HG03442 (cell line): ENCODE data around the gene EXOC7.
"Not testable (repeated sequence)": the region's sequence is repeated elsewhere in the genome, so short reads cannot be mapped to it uniquely, and the experiment has no call there.

Experiments
- ATAC-seq: cut with Tn5 transposase; IDR thresholded peaks from one replicate; pipeline ENCODE4 v1.9.1; 2021; ENCODE audit warnings: mild to moderate bottlenecking, moderate library complexity; ENCODE audit not compliant: unreplicated experiment

Gene EXOC7

GRCh38 chr17:76076146-76076764 is 27.3 kb downstream of the EXOC7 start:
- ATAC-seq, result no peak

- ATAC-seq, result no peak
These were observed 28.0 kb downstream of the EXOC7 start for GRCh38 chr17:76075364-76076145.

- ATAC-seq, result no peak
These were observed 28.9 kb downstream of the EXOC7 start, which contains the start of gene GALR2 for GRCh38 chr17:76074390-76075363. TSS of gene GALR2 (plus strand) at chr17:76074781. CDS start at chr17:76074884, 103 bp downstream.

- peak; percentile 75 for ATAC-seq
These were observed 31.3 kb downstream of the EXOC7 start, which contains the start of gene SRP68 for GRCh38 chr17:76072148-76072858. TSS of gene SRP68 (minus strand) at chr17:76072517. CDS start at chr17:76072491, 26 bp downstream.

GRCh38 chr17:76071531-76072147 is 31.9 kb downstream of the EXOC7 start:
- no peak for ATAC-seq

GRCh38 chr17:76065775-76066174 is 37.8 kb downstream of the EXOC7 start:
- no peak for ATAC-seq

- ATAC-seq, result no peak
These were observed 39.6 kb downstream of the EXOC7 start for GRCh38 chr17:76063875-76064546.

- not testable (repeated sequence) for ATAC-seq
These were observed 45.3 kb downstream of the EXOC7 start for GRCh38 chr17:76058264-76058663.

- no peak for ATAC-seq
These were observed 46.7 kb downstream of the EXOC7 start for GRCh38 chr17:76056882-76057281.

- ATAC-seq, result no peak
These were observed 49.5 kb downstream of the EXOC7 start for GRCh38 chr17:76054112-76054476.

GRCh38 chr17:76053246-76054111 is 50.1 kb downstream of the EXOC7 start:
- no peak for ATAC-seq

GRCh38 chr17:76051561-76051960 is 52.0 kb downstream of the EXOC7 start:
- no peak for ATAC-seq

GRCh38 chr17:76050538-76051467 is 52.8 kb downstream of the EXOC7 start:
- no peak for ATAC-seq

GRCh38 chr17:76049836-76050537 is 53.6 kb downstream of the EXOC7 start:
- ATAC-seq, result no peak

- no peak for ATAC-seq
These were observed 54.3 kb downstream of the EXOC7 start for GRCh38 chr17:76049239-76049638.

- ATAC-seq, result no peak
These were observed 54.9 kb downstream of the EXOC7 start for GRCh38 chr17:76048711-76049110.
